Stimulated activated CD4-positive, alpha-beta T cell treated with anti-CD3 and anti-CD28 coated beads, Interleukin-12 subunit alpha, Interleukin-12 subunit beta, amount 100 ng/mL, for 48 hours (primary cell): ENCODE data around the gene LY86.
"Not testable (repeated sequence)": the region's sequence is repeated elsewhere in the genome, so short reads cannot be mapped to it uniquely, and the experiment has no call there.

Source experiments
- DNase-seq, 3 donors: peaks; one replicate each; pipeline ENCODE4 v3.0.0-alpha.2; 2020; ENCODE audit warnings: low read depth in 2 of 3, low spot score in 1 of 3

Gene LY86

DNA sequence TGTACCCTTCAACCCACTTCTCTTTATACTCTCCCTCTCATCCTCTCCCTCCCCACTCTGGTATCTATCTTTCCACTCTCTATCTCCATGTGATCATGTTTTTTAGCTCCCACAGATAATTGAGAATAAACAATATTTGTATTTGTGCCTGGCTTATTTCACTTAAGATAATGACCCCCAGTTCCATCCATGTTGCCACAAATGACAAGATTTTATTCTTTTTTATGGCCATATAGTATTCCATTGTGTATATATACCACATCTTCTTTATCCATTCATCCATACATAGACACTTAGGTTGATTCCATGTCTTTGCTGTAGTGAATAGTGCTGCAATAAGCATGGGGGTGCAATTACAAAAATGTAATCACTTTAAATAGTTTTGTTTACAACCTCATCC lies 62.3 kb downstream of the LY86 start:
- DNase-seq = no peak

DNA sequence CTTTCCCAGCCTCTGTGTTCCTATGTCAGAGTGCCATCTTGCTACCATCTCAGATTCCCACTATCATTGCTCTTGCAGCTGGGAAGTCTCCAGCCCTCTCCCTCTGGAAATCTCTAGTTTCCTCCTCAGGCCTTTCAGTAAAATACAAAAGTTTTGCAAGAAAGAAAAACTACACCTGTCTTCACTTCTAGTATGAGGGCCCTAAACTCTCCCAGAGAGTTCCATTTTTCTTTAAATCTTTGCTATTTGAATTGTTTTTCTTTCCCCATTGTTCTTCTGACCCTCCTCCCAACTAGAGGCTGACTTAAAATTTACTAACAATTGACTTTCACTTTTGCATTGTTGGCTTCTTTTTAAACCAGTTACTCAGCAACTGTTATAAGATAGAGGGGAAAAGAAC lies 62.8 kb downstream of the LY86 start:
- no peak for DNase-seq

DNA sequence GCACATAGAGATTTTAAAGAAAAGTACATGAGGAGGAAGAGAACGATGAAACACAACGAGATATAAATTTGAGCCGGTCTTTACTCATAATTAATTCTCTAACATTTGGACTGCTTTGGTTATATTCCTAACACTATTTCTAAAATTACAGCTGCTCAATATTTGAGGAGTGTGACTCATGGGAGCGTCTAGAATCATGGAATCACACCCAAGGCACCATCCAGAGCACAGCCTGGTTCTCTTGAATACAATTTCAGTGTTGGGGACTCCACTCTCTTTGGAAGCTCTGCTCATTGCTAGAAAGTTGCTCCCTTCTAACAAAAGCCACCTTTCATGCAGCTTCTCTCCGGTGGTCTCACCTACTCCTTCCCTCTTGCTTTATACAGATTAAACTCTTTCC lies 64.4 kb downstream of the LY86 start:
- DNase-seq = no peak

DNA sequence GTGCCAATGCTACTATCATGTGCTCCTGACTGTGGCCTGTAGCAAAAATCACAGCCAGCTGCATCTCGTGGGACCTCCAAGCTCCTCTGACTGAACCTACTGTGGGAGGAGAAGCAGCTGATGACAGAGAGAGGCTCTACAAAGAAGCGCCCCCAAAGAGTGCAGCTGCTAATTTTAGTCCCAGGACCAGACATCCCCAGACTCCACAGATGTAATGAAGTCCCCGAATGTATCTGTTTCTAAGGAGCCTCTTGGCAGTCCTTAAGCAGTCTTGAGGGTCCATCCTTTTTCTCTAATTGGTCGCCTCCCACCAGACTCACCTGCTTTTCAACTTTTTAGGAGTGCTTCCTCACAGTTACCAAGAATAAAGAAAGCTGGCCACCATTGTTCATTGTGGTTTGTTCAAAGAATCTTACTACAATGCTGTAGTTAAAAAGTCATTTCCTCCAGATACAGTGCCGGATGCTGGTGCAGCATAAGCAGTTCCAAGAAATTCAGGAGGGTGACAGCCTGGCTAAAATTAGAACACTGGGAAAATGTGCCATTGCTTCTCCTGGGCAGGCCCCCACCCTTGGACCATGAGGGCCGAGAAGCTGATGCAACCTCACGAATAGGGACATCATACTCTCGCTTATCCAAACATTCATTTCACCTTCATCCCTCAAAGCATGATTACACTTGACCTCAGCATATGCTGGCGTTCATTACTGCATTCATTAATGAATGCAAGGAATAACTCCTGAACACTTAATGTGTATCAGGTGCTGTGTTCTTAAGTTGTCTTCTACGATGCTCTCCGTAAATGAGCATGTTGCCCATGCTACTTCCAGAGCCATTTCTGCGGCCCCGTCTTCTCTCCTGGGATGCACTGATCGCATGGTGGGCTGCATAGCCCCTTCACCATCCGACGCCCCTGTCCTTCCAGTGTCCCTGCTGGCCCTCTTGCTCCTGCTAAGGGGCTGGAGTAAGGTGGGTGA lies 66.4 kb downstream of the LY86 start:
- peak in 1 of 3 donors; percentile 37 for DNase-seq

DNA sequence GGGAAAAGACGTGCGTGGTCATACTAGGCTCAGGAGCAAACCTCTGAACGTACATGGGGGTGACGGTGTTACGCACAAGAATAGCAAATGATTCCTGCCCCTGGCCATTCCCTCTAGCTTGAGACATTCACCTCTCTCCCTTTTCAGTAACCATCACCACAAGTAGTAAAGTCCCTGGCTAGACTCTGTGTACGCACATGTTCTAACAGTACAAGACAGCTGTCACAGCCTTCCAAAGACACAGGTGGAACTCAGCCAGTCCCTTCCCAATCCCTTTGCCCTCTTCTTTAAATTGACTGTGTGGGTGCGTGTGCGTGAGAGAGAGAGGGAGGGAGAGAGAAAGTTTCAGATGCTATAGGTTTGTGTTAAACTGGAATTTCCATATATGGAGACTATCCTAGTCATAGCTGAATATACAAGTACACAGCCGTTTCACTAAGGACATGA lies 67.3 kb downstream of the LY86 start:
- DNase-seq = no peak

DNA sequence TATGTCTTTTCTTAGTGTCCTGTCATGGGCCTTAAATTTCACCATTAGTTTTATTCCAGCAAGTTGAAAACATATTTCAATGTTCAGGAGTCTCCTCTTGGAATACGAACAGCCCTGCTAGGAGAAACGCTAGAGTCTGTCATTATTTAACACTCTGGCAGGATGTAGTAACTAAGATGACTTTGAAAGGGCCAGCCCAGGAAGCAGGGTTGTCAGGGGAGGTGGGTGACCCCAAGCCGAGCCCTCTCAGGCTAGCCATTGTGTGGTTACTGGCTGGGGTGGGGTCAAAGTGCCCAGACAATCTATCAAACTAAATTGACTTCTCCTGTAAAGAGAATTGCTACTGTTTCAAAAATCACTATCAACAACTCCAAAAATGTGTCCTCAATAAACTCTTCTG lies 67.8 kb downstream of the LY86 start:
- DNase-seq = no peak

DNA sequence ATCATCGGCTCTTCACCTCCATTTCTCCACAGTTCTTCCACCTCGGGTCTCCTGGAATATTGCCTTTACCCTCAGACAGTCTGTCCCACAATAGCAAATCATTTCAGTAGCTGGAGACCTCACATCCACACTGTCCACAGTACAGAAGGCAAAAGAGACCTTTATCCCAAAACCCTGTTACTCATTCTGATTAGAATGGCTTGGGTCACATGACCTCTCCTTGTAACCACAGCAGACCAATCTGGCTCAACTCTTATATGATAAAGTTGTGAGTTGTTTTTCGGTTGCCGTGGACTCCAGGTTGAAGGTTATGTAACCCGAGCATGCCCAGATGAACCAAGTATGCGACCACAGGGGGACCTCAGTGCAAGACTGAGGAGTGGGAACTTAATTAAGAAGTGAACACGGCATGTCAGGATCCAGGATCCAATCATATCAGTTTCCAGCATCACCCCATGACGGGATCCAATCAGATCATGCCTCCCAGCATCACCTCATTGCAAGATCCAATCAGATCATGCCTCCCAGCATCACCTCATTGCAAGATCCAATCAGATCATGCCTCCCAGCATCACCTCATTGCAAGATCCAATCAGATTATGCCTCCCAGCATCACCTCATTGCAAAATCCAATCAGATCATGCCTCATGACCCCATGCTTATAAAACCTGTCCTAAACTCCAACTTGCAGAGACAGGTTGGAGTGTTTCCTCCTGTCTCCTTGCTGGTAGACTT lies 68.7 kb downstream of the LY86 start:
- DNase-seq = no peak

DNA sequence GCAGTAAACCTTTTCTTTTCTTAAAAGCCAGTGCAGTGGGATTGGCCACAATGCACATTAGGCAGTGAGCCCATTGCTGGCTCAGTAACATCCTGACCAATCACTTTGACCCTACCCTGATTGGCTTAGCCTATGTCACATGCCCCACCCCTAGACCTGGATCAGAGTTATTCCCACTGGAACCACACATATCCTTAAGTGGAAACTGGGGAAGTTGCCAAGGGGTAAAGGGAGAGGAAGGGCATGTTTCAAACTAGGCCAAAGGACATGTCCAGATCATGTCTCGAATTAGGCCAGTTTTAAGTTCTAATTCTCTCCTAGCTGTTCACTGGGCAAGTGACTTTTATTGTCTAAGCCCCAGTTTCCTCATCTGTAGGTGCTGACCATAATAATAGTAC lies 69.3 kb downstream of the LY86 start:
- DNase-seq = no peak

DNA sequence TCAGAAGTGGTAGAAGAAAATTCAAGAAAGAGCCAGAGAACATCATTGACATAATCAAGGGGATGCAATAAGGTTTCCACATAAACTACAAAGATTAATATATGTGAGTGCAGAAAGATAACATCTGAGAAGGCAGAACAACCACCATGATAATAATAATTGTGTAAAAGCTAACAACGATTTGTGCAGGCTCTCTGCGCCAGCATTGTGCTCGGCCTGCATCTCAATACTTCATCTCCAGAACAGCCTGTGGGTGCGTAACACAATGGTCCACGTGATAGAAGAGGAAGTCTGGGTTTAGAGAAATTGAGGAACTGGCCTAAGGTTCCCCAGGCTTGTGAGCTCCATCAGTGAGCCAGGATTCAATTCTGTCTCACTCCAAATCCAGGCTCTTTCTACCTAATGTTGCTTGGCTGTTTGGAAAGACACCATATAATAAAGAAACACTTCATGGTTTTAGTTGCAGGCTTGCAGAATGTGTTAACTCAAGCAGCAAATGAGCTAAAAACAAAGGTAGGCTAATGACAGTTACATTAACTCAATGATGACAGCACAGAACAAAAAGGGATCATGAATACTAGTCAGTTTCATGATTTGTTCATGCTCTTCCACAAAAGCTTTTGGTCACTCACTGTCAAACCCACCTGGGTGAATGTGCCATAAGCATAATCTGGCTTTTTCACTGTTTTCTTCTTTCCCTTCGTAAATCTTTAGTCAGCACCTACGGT lies 71.2 kb downstream of the LY86 start:
- DNase-seq = no peak

DNA sequence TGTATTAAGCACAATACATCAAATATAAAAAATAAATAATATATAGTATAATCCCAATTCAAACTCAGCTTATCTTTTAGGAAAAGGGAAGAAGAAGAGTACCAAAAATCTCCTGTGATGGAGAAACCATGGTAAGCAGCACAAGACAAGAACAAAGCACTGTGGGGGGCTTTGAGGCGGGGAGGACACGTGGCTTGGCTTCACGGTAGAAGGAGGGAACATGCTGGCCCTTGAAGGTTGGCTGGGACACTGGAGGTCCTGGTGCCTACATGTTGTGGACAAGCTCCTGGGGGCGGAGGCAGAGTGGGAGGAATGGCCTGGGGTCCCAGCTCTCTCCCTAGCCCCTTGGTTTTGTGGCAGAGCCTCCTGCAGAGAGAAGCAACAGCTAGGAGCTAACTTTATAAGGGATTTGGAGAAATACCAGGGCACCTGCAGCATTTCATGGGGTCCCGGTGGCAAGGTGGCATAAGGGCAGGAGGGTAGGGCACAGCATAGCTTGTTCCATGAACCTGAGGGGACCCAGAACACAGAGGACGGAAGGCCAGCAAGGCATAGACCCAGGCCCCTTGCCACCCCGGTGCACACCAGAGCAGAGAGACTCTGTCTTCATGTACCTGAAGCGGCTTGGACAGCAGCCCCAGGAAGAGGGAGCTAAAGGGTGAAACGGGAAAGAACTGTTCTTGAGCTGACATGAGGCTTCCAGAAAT lies 72.0 kb downstream of the LY86 start:
- no peak for DNase-seq

DNA sequence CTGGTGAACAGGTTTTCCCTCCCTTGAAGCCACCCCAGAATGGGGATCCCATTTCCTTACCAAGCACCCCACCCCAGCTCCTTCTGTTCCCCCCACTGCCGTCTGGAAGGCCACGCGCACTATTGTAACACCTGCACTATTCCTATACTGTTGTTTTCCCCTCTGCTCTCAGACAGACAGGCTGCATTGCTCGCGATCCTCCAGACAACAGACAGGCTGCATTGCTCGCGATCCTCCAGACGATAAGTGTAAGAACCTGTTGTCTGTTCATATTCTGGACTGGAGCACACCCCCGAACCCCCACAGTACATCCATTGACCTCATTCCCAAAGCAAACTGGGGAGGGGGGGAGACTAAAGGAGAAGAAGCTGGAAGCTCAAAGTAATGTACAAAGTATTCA lies 72.7 kb downstream of the LY86 start:
- DNase-seq = no peak

DNA sequence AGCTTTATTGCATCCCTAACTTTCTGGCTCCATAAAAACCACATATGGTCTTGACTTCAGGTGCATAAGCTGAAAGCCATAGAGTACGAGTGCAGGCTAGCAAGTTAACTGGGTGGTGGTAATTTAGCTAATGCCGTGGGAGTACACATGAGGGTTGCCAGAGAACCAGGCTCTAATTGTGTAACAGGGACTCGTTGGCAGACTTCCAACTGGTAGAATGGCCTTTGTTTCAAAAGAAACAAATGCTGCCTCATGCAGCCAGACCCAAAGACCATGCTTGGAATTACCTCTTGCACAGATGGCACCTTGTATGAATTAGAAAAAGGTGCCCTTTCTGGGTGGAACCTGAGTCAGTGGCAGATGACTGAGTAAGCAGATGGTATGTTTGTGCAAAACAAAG lies 73.2 kb downstream of the LY86 start:
- DNase-seq = no peak

DNA sequence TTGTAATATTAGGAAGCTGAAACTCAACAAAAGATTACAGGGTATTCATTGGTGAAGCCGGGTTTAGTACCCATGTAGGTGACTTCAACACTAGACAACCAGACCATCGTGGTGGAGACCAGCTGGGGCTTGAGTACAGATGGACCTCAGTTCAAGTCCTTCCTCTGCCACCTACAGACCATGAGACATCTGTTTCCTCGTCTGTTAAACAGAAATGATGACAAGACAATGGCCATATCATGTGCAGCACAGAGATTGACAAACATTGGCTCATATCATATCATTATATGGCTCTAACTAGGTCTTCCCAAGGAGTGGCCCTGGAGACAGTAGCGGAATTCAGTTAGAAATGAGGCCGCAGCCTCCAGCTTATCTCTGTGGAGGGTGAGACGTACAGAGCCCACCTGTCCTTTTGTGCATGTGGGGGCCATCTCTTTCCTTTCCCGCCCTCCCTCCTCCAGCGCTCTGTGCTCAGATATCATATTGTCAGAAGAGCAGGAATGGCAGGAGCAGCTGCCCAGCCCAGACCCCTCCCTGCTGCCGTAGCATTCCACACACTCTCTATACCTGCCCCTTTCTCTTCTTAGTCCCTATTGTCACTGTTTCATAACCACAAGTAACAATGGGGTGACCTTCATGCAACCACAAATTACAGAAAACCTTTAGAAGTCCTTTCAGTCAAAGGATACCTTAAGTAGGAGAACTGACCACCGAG lies 75.1 kb downstream of the LY86 start:
- no peak for DNase-seq

DNA sequence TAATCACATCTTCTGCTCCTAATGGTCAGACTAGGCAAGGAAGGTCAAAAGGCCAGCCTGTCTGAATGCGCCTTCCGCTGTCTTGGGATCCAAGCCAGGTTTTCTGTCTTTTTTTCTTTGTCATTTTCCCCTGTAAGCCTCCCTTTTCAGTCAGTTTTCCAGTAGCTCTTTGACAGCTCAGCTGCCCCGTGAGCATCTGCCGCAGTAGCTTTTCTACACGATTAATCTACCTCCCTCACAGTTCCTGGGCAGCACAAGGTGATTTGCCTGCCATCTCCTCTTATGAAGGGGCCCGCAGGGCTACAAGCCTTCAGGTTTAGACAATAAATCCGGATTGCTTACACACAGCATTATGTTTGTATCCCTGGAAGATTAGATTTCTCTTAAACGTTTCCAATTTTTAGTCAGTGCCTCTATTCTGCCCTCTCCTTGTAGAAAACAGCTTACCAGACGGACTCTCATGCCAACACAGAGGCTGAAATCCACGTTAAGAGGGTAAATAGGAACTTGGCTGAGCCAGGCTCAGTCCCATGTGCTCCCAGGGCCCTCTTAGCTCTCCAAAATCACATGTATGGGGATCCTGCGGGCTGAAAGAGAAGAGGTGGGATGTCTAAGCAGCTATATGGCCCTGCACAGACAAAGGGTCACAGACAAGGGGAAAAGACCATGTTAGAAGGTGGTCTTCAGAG lies 77.2 kb downstream of the LY86 start:
- DNase-seq = no peak

DNA sequence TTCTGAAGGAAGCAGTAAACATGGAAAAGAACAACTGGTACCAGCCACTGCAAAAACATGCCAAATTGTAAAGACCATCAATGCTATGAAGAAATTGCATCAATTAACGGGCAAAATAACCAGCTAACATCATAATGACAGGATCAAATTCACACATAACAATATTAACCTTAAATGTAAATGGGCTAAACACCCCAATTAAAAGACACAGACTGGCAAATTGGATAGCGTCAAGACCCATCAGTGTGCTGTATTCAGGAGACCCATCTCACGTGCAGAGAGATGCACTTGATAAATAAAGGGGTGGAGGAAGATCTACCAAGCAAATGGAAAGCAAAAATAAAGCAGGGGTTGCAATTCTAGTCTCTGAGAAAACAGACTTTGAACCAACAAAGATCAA lies 81.6 kb downstream of the LY86 start:
- not testable (repeated sequence) for DNase-seq

DNA sequence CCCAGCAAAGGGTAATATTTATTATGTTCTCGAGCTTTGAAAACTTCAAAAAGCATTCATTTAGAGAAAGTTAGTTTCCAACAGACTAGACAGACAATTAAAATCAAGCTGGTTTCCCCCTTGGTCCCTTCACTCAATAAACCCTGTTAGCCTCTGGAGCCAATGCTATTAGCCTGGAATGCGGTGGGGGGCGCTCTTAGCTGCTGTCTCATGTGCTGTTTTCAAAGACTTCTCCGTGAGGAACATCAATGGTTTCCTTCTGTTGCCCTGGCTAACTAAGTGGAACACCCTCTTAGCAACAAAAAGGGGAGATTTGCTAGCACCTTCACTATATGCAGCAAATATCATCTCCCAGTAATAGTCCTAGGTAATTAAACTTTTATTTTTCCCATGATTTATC lies 86.4 kb downstream of the LY86 start:
- DNase-seq = no peak

DNA sequence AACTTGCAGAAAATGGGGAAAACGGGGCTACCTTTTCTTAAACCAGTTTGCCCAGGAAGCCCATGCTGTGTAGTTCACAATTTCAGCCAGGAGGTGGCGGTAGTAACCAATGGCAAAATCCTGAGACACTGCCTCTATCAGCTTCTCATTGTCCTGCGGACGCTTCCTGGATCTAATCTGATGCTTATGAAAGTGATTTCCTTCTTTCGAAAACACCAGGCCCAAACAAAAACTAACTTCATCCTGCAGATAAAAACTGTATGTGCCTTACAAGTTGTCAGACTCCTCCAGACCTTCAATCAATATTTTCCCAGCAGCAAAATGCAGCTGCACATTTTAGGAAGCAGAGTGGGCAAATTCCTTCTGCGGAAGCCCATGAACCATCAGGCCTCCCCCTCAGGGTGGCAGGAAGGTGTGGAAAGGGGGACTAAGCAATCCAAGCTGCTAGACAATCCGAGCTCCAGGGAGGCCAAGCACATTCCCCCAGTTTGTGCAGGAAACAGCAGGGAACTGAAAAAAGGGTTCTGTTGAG lies 88.5 kb downstream of the LY86 start:
- DNase-seq = peak; percentile 59 to 94 (median 64)

DNA sequence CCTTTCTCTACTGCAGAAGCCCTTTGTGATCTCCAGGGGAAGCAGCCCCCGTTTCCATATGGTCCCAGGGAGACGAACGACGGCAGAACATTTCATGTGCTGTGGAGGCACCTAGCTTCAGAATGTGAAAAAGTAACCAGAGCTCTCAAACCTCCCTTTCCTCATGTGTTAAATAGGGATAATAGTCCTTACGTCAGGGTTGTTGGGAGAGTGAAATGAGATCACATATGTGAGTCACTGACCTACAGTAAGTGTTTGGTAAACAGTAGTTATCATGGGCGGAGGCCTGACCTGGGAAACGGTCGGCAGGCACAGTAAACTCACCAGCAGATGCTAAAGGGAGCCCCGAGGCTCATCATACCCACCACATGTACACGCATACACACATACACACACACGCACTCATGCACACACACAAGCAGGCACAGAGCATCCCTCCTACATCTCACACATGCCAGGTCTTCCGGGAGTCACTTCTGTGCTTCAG lies 89.7 kb downstream of the LY86 start:
- DNase-seq = no peak

DNA sequence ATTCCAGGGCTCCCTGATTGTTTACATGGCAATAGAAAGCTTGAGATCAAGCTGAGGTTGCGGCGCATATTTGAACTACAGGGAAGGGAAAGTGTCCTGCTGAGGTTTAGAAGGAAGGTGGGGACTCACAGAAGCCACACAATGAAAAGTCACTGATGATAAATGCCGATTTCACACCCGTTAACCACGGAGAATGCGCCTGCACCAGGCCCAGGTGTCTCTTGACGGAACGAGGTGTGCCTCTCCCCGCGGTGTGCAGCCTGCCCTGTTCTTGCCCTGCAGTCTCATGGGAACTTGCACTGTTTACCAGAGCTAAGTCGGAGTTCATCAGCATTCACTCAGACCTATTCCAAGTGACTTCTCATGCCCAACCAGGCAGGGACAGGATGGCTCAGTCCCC lies 90.3 kb downstream of the LY86 start:
- no peak for DNase-seq
